CD4-positive, alpha-beta T cell treated with Interleukin-17A for 4 hours (primary cell): ENCODE results near the gene GAB1.
"Not testable (repeated sequence)": the region's sequence is repeated elsewhere in the genome, so short reads cannot be mapped to it uniquely, and the experiment has no call there.

Experiments
- DNase-seq: peaks from one replicate; pipeline ENCODE4 v3.0.0-alpha.2; 2020; ENCODE audit warnings: mixed read lengths

GAB1 gene

DNA sequence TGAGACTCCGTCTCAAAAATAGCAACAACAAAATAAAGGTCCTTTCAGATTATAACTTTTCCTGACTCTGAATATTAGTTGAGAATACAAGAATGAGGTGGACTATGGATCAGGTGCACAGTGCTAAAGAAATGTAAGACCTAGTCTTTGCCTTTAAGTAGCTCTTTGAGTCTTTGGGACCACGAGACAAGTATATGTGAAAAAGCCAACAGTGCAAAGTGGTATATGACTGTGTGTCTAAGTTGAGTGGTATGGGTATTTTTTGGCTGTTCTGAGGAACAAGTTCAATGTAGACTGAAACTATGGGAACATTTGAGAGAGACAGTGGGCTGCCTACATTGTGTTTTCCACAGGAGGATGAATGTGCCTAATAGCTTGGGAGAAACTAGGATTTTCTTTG lies 2.8 kb downstream of the GAB1 start:
- DNase-seq: no peak

DNA sequence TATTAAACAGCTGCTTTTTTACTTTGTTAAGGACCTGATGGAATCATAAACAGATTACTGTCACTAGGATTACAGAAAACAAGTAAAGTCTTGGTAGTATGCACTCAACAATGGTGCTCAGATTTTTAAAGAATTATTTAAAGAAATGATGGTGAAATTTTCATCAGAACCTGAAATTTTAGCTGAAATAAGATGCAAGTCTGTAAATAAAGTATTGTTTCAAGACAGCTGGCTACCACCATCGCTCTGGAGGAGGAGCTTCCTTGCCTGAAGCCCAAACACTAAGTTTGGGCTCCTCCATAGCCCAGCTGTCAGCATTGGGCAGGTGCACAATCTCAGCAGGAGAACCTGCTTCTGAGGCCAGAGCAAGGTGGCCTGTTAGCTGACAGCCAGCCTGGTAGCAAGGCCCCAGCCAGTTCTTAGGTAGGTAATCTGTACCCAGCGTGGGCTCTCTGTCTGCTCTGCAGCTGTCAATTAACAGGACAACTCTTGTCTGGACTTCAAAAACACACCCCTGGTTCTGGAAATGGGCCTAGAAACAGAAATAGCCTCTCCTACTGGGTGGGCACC lies 4.6 kb downstream of the GAB1 start:
- DNase-seq: no peak

DNA sequence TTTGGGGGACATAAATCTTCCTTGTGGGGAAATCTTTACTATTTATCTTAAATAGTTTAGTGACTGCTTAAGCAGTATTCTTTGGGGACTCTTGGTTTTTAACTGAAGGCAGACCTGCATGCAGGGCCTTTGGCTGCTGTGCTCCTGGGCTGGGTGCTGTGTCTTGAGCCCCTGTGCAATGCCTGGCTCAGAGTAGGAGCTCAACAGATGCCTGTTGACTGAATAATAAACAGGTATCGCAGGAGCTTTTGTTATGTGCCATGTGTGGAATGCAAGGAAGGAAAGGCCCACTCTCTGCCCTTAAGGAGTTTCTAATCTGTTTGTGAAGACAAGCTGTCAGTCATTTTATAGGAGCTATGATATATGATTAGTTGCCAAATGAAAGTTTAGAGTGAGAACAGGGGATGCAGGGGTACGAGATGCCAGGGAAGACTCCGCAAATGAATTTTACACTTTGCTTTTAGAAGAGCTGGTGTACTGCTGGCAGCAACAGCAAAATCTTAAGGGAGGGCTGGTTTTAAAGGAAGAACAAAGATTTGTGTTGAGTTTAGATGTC lies 6.7 kb downstream of the GAB1 start:
- DNase-seq: no peak

DNA sequence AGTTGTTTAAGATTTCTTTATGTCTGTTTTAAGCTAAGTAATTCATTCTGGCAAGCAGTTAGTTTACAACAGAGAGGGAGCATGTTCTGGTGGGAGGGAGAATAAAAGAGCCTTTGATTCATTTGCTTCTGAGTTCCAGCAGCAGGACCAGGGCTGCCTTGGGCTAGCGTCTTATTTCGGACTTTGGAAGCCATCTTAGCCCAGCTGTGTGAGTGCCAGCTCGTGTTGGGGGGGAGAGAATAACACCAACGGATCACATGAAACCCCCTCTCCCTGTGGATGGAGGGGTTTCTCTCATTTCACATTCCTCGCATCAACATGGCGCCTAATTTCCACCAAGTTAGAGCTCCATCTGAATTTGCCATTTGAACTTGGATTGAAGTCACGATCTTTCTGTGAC lies 7.4 kb downstream of the GAB1 start:
- no peak for DNase-seq

DNA sequence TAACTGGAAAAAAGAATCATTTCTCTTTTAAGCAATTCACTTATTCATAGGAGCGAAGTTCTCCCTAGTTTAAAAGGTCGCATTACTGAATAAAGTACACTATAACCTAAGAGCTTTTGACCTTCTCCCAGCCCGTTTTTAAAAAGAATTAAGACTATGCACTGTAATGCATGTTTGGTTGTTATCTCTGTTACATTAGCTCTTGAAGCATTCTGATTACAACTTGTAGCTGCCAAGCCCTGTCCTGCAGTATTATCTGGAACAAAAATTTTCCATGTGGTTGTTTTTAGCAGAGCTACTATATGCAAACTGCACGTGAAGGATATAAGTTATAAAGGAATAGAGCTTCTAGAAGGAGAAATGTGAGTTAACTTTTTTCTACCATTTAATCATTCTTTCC lies 8.1 kb downstream of the GAB1 start:
- no peak for DNase-seq

DNA sequence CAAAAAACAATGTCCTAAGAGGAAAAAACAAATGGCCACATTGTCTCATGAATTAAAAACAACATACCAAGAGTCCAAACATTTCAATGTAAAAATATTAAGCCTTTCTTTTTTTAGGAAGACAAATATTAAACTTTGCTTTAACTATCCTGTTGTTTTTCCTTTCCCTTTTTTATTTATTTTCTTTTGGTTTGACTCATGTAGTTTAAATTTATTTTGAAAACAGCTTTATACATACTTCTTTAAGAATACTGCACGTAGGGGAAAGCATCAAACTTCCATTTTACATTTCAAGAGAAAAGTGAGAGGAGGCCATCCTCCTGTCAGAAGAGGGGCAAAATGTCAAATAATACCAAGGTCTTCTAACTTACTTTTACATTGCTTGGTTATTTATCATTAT lies 8.7 kb downstream of the GAB1 start:
- no peak for DNase-seq

DNA sequence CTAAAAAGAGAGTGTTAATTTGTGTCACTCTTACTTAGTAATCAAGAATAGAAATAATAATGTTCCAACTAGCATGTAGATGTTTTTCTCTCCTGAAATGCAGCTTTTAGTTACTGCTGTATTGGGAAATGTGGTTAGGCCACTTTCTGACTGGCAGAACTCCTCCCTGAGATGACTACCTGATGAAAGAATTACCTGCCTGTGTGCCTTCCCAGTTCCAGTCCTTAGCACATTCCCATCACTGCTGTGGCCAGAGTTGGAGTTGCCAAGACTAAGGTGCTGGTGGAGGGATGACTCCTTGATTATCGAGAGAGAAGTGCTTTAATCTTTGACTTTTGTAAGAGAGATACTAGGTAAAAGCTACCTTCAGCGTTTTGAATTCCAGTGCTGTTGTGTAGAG lies 9.5 kb downstream of the GAB1 start:
- DNase-seq: no peak

DNA sequence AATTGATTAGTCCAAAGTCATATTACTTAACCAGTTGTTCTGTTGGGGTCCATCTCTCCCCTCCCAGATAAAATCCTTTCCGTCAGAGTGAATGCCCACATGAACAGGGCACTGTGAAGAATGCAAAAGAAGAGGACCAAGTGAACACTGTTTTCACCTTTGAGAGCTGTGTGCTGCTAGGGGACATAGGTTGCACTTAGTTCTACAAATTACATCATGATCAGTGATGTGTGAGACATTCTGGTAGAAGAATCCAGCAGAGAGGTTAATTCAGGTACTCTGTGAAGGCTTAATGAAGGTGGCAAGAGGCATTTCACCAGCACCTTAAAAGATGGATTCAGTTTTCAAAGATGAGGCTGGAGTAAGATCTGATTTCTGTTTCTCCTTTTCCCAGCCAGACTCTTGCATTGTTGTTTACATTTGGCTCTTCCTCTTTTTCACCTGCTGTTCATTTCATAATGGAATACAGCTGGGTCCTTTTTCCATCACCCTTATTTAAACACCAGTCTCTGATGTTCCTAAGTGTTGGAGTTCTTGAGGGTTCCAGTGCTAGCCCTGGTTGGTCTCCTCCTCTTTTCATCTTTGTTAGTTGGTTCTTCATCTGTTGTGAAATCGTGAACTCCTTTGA lies 10.9 kb downstream of the GAB1 start:
- DNase-seq: no peak

DNA sequence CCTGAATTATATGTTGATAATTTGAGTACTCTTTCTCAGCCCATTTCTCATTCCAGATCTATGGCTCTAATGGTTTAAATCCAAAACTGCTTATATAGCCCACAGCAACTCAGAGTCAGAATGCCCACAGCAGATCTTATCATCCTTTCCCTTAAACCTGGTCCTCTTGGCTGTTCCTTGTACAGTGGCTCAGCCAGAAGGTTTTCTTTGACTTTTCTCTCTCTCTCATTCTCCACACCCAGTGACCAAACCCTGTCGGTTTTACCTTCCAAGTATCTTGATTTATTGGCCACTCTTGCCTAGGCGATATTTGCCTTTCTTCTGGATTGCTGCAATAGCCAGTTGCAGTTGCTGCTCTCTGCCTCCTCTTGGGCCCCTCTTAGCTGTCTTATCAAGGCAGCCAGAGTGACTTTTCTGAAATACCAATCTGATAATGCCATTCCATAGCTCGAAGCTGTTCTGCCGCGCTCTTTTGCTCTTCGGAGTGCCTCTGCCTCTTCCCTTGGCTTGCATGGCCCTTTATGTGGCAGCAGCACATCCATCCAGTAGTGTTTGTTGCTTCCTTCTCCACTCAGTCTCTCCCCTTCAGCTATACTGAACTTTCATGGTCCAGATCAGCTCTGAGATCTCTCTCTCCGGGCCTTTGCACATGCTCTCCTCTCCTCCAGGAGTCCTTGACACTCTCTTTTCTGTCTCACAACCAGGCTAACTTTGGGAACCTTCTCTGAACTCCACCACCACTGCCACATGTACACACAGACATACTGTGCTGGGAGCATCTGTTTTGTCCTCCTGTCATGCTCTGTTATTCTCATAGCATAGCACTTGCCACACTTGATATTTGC lies 11.8 kb downstream of the GAB1 start:
- DNase-seq: no peak

DNA sequence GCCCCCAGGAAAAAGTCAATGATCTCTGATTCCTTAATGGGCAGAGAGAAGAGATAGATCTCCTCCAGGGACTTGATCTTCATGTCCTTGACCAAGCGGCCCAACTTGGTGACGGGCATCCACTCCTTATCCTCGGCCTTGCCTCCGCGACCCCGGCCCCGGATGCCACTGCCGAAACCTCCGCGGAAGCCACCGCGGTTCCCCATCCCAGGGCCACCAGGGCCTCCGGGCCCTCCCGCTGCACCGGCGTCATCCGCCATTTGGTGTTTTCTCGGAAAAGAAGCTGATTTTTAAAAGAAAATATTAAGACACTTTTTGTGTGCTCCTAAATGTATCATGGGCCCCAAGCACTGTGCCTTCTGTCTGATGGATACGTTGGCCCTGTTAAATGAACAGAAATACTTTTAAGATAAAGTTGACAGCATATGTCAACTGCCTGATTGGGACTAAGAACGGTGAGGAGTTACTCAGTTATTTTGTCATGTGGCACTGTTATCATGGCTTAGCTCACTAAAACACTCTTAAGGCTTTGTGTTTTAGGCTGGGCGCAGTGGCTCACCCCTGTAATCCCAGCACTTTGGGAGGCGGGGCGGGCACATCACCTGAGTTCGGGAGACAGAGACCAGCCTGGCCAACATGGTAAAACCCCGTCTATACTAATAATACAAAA lies 13.3 kb downstream of the GAB1 start:
- not testable (repeated sequence) for DNase-seq

DNA sequence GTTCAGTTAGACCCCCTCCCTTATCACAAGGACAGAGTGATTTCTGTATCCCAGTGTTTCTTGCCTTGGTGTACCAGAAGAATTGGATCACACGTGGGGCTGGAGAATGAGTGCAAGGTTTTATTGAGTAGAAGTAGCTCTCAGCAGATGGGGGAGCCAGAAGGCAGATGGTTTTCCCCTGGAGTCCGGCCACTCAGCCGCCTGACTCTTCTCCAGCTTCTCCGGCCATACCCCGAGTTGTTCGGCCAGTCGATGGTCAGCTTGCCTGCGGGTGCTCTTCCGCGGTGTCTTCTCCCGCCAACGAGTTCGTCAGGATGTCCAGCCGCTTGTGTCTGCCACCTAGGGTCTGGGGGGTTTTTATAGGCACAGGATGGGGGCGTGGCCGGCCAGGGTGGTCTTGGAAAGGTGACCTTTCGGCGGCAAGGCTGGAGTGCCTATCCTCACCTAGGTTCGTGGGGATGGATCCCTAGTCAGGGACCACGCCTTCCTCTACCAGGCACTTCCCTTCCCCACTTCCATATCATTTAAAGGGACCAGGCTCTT lies 14.5 kb downstream of the GAB1 start:
- no peak for DNase-seq

DNA sequence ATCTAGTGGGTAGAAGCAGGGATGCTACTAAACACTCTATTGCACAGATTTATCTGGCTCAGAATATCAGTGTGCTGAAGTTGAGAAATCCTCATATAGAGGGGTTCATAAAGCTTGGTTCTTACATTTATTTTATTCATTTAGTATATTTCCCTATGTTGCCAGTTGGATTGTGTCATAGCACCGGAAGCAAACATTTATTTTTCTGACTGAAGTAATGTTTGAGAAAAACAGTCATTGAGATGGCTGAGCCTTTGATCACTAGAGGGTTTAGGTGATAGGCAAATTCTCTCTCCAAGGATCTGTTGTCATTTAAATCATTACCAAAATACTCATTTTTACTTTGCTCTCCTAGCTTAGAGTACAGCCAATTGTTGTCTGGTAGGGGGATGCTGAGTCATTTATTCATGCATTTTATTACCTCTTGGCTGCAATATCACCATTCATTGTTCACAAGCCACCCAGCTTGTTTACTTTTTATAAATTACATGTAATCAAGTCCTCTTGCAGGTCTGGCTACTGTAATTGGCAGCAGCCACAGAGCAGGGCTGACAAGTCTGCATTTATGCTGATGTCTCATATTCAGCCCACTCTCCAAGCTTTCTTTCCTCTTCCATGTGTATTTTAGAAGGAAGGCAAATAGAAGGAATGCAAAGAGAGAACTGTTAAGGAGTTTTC lies 15.2 kb downstream of the GAB1 start:
- no peak for DNase-seq

DNA sequence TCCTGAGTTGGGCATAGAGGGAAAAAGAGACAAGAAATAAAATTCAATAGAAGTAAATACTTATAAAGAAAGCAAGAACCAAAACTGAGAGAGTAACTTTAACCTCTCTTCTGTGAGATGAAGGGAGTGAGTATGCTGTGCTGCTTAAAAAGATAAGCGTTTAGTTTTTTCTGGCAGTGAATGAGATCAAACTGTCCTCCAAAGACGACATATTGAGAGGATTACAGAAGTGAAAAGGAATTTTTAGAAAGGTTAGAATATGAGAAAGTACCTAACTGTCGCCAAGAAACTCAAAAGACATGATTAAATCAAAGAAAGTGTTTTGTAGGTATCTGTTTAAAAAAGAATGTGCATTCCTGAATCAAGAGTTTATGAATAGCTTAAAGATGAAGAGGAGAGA lies 16.0 kb downstream of the GAB1 start:
- no peak for DNase-seq

DNA sequence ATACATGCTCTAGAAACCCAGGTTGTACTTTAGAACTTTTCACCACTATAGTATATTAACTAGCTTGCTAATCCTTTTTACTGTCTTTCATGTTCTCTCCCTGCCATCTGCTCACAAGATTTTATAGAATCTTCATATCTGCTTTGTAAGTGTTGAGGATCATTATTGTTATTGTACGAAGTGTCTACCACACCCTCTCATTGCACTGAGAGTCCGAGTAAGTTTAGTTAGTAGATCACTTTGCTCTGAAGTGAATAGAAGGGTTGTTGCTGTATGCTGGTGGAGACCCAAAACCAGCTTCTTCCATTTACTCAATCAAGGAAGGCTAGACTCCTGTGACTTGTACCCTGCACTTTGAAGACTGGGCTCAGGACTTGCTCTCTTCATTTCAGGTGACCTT lies 17.1 kb downstream of the GAB1 start:
- no peak for DNase-seq

DNA sequence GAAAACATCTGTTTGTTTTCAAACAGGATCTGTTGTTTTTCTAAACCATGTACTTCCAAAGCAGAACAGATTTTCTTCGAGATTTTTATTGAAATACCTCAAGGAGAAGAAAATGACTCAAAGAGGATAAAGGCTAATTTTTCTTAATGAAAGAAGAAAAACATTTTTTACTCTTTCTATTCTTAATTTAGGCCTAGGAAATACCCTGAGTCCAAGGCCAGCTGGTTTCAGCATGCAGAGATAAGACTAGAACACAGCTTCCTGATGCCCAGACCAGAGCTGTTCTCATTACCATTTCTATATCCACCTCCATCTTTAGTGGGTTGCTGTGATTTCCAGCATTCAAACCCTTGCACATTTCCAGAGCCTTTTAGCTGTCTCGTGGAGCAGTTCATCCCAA lies 18.3 kb downstream of the GAB1 start:
- no peak for DNase-seq

DNA sequence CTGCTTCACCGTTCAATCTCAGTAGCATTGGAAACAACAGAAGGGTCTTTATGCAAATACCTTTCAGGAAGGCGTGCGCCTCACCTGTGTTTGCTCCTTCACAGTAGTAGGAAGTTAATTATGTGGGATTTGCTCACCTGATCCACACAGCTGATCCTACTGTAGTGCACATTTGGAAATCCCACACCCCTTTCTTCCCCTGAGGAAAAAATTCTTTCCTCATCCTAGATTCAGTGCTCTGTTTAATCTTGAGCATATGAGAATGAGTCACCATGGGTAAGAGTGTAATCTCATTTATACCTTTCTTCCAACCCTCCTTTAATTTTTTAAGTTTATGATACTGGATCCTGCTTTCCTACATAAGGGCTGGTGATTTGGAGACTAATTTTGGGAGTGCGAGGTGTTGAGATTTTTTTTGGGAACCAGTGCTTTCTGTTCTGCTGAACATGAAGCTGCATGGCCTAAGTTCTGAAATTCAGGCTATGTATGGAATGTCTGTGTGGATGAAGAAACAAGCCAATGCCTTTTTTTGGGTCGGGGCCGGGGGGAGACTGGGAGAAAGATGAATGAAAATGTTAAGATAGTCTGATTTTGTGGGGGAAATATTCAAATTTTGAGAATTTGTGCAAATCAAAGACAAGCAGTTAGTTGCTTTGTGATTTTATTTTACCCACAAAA lies 19.0 kb downstream of the GAB1 start:
- DNase-seq: no peak

DNA sequence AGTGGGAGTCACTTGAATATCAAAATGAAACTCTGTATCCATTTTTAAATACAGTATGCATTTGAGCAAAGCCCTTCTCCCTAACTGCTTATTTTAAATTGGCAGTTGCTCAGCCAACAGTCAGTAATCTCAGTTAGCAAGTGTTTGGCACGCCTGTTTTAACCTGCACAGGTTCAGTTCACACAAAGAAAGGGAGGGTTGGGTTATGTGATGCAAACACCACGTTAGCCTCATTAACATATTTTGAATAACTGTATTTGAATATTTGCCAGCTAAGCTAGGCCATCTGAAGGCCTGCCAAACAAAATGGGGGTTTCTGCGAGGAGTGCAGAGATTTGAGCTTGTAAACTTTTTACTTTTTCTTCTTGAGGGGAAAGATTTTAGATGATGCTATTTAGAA lies 19.8 kb downstream of the GAB1 start:
- no peak for DNase-seq

DNA sequence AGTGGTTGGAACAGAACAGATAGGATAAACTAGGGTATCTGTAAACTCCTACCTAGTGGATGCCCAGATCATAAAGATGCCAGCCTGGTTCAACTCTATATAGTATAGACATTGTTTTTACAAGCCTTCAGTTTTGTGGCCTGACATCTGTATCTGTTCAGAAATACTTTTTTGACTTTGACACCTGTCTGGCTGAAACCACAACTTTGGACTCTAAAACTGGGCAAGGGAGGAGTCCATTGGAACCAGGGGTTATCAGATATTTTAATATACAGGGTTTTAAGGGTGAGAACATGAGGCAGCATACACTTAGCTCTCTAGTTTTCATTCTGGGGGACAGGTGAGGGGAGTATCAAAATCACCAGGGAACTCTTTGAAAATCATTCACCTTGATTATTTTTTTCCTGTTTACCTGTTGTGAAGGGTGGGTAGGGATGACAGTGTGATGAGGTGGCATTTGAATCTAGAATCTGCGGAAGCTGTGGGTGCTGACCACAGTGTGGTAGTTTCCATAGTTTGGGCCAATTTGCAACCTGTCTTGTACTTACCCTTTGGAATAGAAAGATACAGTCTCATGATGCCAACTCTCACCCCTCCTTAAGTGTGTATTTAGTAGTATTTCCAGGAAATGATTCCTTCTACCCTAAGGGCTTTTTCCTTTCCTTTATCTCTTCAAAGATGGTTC lies 20.6 kb downstream of the GAB1 start:
- no peak for DNase-seq

DNA sequence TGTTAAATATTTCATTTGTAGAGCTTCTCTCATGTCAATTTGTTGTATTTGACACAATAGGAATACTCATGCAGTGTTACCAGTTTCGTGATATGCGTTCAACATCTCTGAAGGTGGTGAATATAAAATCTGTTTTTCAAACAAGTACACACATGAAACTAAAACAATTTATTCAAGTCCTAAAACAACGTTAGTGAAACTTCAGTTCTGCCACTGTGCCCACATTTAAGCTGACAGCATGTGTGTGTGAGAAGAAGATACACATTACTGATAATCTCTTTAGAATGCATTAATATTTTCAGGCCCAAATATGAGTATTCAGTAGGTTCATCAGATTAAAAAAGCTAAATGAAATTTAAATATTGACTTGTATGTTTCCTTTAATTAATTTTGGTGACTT lies 21.7 kb downstream of the GAB1 start:
- no peak for DNase-seq

DNA sequence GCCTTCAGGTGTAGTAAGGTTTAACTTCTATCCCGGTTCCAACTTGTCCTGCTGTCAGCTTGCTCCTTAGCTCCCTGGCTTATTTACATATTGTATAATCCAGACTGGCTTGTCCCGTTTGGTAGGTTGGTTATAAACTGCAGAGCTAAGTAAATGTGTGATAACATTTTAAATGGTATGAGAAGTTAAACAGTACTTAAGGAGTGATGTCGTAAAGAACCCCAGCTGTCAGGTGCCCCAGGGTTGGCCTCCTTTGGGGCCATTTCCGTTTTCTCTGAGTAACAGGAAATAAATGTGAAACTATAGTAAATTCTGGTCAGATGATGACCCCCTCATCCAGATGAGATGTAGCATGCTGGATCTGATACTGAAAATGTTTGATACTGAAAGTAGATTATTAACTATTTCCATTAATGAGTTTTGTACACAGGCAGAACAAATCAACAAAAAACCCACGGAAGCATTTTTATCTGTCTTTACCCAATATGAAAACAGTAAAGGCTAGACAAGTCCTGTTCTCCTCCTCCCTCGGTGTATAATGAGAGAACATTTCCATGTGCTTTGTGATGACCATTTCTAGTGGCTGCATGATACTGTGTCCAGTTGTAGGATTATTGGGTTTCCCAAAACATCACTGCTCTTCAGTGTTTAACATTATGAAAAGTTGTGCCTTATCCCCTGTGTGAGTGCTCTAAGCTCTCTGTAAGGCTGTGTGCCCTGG lies 22.4 kb downstream of the GAB1 start:
- DNase-seq: no peak
